Activated CD8-positive, alpha-beta T cell treated with anti-CD3 and anti-CD28 coated beads for 36 hours (primary cell): ENCODE results near the gene AIMP1. TPM values are rescaled to one million over a fixed set of nuclear protein-coding genes. Genes with fewer than 3 reads are reported as not detected.

ENCODE experiments used
- ATAC-seq: fragments of 200-7000 bp; cut with Tn5 transposase; one replicate; pipeline ENCODE4 v1.10.0; 2021; ENCODE audit warnings: mild to moderate bottlenecking, moderate library complexity
- CTCF ChIA-PET: fragments of 350-600 bp; sonication (Branson Sonifier 250); formaldehyde crosslinking; loops from one replicate; lab custom pipeline; 2021; ENCODE audit warnings: antibody characterized with exemption; lab: Charles Lee
- POLR2A ChIA-PET: fragments of 350-600 bp; sonication (Branson Sonifier 250); formaldehyde crosslinking; loops from one replicate; lab custom pipeline; 2021; ENCODE audit warnings: antibody characterized with exemption; lab: Charles Lee
- DNase-seq: peaks from one replicate; pipeline ENCODE4 v3.0.0-alpha.2; 2020
- H3K27ac Mint-ChIP-seq: one replicate; pipeline ENCODE4 v1.8.0; 2021; ENCODE audit warnings: mild to moderate bottlenecking, mixed read lengths
- H3K27me3 Mint-ChIP-seq: one replicate; pipeline ENCODE4 v1.8.0; 2021; ENCODE audit warnings: mixed read lengths
- H3K36me3 Mint-ChIP-seq: one replicate; pipeline ENCODE4 v1.8.0; 2021; ENCODE audit warnings: low read depth, mixed read lengths
- H3K4me1 Mint-ChIP-seq: one replicate; pipeline ENCODE4 v1.8.0; 2021; ENCODE audit warnings: low read depth, mixed read lengths
- H3K4me3 Mint-ChIP-seq: one replicate; pipeline ENCODE4 v1.8.0; 2021; ENCODE audit warnings: mild to moderate bottlenecking, moderate library complexity, mixed read lengths
- H3K9me3 Mint-ChIP-seq: one replicate; pipeline ENCODE4 v1.8.0; 2021; ENCODE audit warnings: mixed read lengths
- CTCF ChIP-seq: fragments of 200-600 bp; IDR thresholded peaks from one replicate; pipeline ENCODE4 v1.8.0; 2022; ENCODE audit warnings: antibody characterized with exemption, mild to moderate bottlenecking
- intact Hi-C: fragments of 100-400 bp; cut with micrococcal nuclease; formaldehyde crosslinking; loops from one replicate; pipeline ENCODE4 v1.10.0; 2022
- total RNA-seq, 2 experiments: library from RNA; stranded (reverse); gene quantifications; one replicate each; pipeline ENCODE4 v1.2.3, GENCODE V29; 2021

Gene AIMP1
- total RNA-seq, 2 experiments from 2014 or later = 73.4 to 74.0 TPM

GRCh38 chr4:106277140-106277675, 39.1 kb upstream of the AIMP1 start:
- TF ChIP-seq CTCF = no peak
- peaks cover 5% of the 10 kb centered on the region for H3K4me1 Mint-ChIP-seq
- DNase-seq (no peak), ATAC-seq (no peak)
- POLR2A ChIA-PET = no interaction called here
- no peak overlapping the region for H3K4me3 Mint-ChIP-seq
- CTCF ChIA-PET = no interaction called here
- intact Hi-C loops = no loop called here
- H3K27ac Mint-ChIP-seq = no peak overlapping the region
- peaks cover 15% of the 10 kb centered on the region for H3K36me3 Mint-ChIP-seq
- no peaks in the 10 kb centered on the region for H3K27me3 Mint-ChIP-seq
- H3K9me3 Mint-ChIP-seq = peaks cover 2% of the 10 kb centered on the region

- Mint-ChIP-seq H3K4me1 (peaks cover 2% of the 10 kb centered on the region), H3K9me3 (peaks cover 2% of the 10 kb centered on the region), H3K4me3 (no peak overlapping the region), H3K36me3 (peaks cover 35% of the 10 kb centered on the region), H3K27ac (no peak overlapping the region), H3K27me3 (no peaks in the 10 kb centered on the region)
- ATAC-seq = no peak
- no peak for DNase-seq
- TF ChIP-seq CTCF = no peak
- intact Hi-C loops = no loop called here
- ChIA-PET CTCF (no interaction called here), POLR2A (no interaction called here)
These were observed 32.1 kb upstream of the AIMP1 start for GRCh38 chr4:106284227-106284626.

- H3K4me3 Mint-ChIP-seq = no peak overlapping the region
- H3K9me3 Mint-ChIP-seq = no peaks in the 10 kb centered on the region
- no peak for DNase-seq
- POLR2A ChIA-PET = no interaction called here
- TF ChIP-seq CTCF = no peak
- no peaks in the 10 kb centered on the region for H3K27me3 Mint-ChIP-seq
- peaks cover 32% of the 10 kb centered on the region for H3K36me3 Mint-ChIP-seq
- intact Hi-C loops = no loop called here
- no peak overlapping the region for H3K27ac Mint-ChIP-seq
- ATAC-seq = no peak
- H3K4me1 Mint-ChIP-seq = peaks cover 2% of the 10 kb centered on the region
- CTCF ChIA-PET = no interaction called here
These were observed 29.7 kb upstream of the AIMP1 start for GRCh38 chr4:106286611-106287010.

- Mint-ChIP-seq H3K4me3 (no peak overlapping the region), H3K9me3 (no peaks in the 10 kb centered on the region), H3K36me3 (peaks cover 26% of the 10 kb centered on the region), H3K27me3 (no peaks in the 10 kb centered on the region), H3K27ac (no peak overlapping the region), H3K4me1 (peaks cover 2% of the 10 kb centered on the region)
- intact Hi-C loops = no loop called here
- no peak for TF ChIP-seq CTCF
- no peak for DNase-seq
- POLR2A ChIA-PET = no interaction called here
- CTCF ChIA-PET = no interaction called here
- ATAC-seq = no peak
These were observed 28.9 kb upstream of the AIMP1 start for GRCh38 chr4:106287353-106287969.

GRCh38 chr4:106289737-106290136, 26.6 kb upstream of the AIMP1 start:
- no peaks in the 10 kb centered on the region for H3K9me3 Mint-ChIP-seq
- peaks cover 2% of the 10 kb centered on the region for H3K4me1 Mint-ChIP-seq
- ChIA-PET POLR2A (no interaction called here), CTCF (no interaction called here)
- no peak overlapping the region for H3K27ac Mint-ChIP-seq
- DNase-seq (no peak), ATAC-seq (no peak)
- no peaks in the 10 kb centered on the region for H3K27me3 Mint-ChIP-seq
- no peak overlapping the region for H3K4me3 Mint-ChIP-seq
- peaks cover 26% of the 10 kb centered on the region for H3K36me3 Mint-ChIP-seq
- TF ChIP-seq CTCF = no peak
- intact Hi-C loops = no loop called here
